22Rv1 (cell line): ENCODE measurements around the gene SLC7A1.

Experiments used
- H3K27ac ChIP-seq: fragments of 450-650 bp; 2 replicates; pipeline ENCODE4 v1.5.1; 2017
- CTCF ChIP-seq: fragments of 450-650 bp; IDR thresholded peaks from 2 replicates; pipeline ENCODE4 v1.5.1; 2017; ENCODE audit warnings: mild to moderate bottlenecking
- ZFX ChIP-seq: fragments of 450-650 bp; IDR thresholded peaks from 2 replicates; pipeline ENCODE4 v1.6.1; 2017; ENCODE audit warnings: antibody characterized with exemption, borderline replicate concordance

The SLC7A1 gene

GRCh38 chr13:29532821-29533220, 62.7 kb downstream of the SLC7A1 start:
- TF ChIP-seq CTCF (no peak), ZFX (no peak)
- H3K27ac ChIP-seq: no peak overlapping the region

- no peak for TF ChIP-seq CTCF
- TF ChIP-seq ZFX: no peak
- H3K27ac ChIP-seq: no peak overlapping the region
Measured at GRCh38 chr13:29532116-29532515, 63.4 kb downstream of the SLC7A1 start.

- TF ChIP-seq CTCF: no peak
- TF ChIP-seq ZFX: no peak
- no peak overlapping the region for H3K27ac ChIP-seq
Measured at GRCh38 chr13:29530901-29531300, 64.6 kb downstream of the SLC7A1 start.

- no peak for TF ChIP-seq CTCF
- TF ChIP-seq ZFX: no peak
Measured at GRCh38 chr13:29529754-29530153, 65.7 kb downstream of the SLC7A1 start.

GRCh38 chr13:29527916-29528315, 67.6 kb downstream of the SLC7A1 start:
- TF ChIP-seq CTCF (no peak), ZFX (no peak)
- no peak overlapping the region for H3K27ac ChIP-seq

More at GRCh38 chr13:29529754-29530153, 65.7 kb downstream of the SLC7A1 start:
- H3K27ac ChIP-seq: no peak overlapping the region

GRCh38 chr13:29527511-29527910, 68.0 kb downstream of the SLC7A1 start:
- H3K27ac ChIP-seq: no peak overlapping the region
- TF ChIP-seq ZFX (no peak), CTCF (no peak)

- TF ChIP-seq ZFX (no peak), CTCF (no peak)
- H3K27ac ChIP-seq: no peak overlapping the region
Measured at GRCh38 chr13:29526741-29527140, 68.7 kb downstream of the SLC7A1 start.
